GM19467 (cell line): ENCODE results near the gene LSAMP.

Source experiments
- ATAC-seq: cut with Tn5 transposase; IDR thresholded peaks from one replicate; pipeline ENCODE4 v1.9.1; 2021; ENCODE audit warnings: mild to moderate bottlenecking, moderate library complexity; ENCODE audit not compliant: unreplicated experiment

Gene LSAMP

GRCh38 chr3:115916866-115917265 is 528.4 kb downstream of the LSAMP start:
- ATAC-seq: no peak

GRCh38 chr3:115915061-115915460 is 530.2 kb downstream of the LSAMP start:
- no peak for ATAC-seq

- ATAC-seq: no peak
Observed at GRCh38 chr3:115913069-115913686, 532.1 kb downstream of the LSAMP start.

- ATAC-seq: no peak
Observed at GRCh38 chr3:115912372-115912771, 532.9 kb downstream of the LSAMP start.

GRCh38 chr3:115905871-115906270 is 539.4 kb downstream of the LSAMP start:
- no peak for ATAC-seq

- no peak for ATAC-seq
Observed at GRCh38 chr3:115903843-115904242, 541.4 kb downstream of the LSAMP start.

GRCh38 chr3:115901008-115901407 is 544.3 kb downstream of the LSAMP start:
- ATAC-seq: no peak

- no peak for ATAC-seq
Observed at GRCh38 chr3:115899535-115899934, 545.8 kb downstream of the LSAMP start.

GRCh38 chr3:115898656-115899410 is 546.5 kb downstream of the LSAMP start:
- no peak for ATAC-seq

- no peak for ATAC-seq
Observed at GRCh38 chr3:115891006-115891636, 554.2 kb downstream of the LSAMP start.

GRCh38 chr3:115890579-115890978 is 554.7 kb downstream of the LSAMP start:
- no peak for ATAC-seq

- ATAC-seq: no peak
Observed at GRCh38 chr3:115885621-115886020, 559.7 kb downstream of the LSAMP start.

GRCh38 chr3:115877615-115877899 is 567.7 kb downstream of the LSAMP start:
- no peak for ATAC-seq

GRCh38 chr3:115876876-115877614 is 568.2 kb downstream of the LSAMP start:
- ATAC-seq: no peak

- ATAC-seq: no peak
Observed at GRCh38 chr3:115875460-115875859, 569.8 kb downstream of the LSAMP start.

- no peak for ATAC-seq
Observed at GRCh38 chr3:115871735-115872134, 573.6 kb downstream of the LSAMP start.

GRCh38 chr3:115864911-115865310 is 580.4 kb downstream of the LSAMP start:
- no peak for ATAC-seq

GRCh38 chr3:115862849-115863248 is 582.4 kb downstream of the LSAMP start:
- no peak for ATAC-seq

GRCh38 chr3:115862099-115862498 is 583.2 kb downstream of the LSAMP start:
- no peak for ATAC-seq

GRCh38 chr3:115861166-115861733 is 584.0 kb downstream of the LSAMP start:
- no peak for ATAC-seq

GRCh38 chr3:115860766-115861165 is 584.5 kb downstream of the LSAMP start:
- ATAC-seq: no peak
